ENCODE measurements around the gene ANKS1B. TPM values are rescaled to one million over a fixed set of nuclear protein-coding genes. Genes with fewer than 3 reads are reported as not detected.

The ANKS1B gene
- total RNA-seq, 1 experiment from 2014 or later: 0.54 TPM

GRCh38 chr12:99707883-99708282, 276.9 kb downstream of the ANKS1B start:
- POLR2A ChIA-PET: no interaction called here
- Histone ChIP-seq H3K9me2 (ENCODE audit: insufficient read depth) (no peaks in the 10 kb centered on the region), H3K9me3 (ENCODE audit: control insufficient read depth in 1 of 2, insufficient read depth in 1 of 2, low read depth in 1 of 2, low read length in 2 of 2) (no peaks in the 10 kb centered on the region), H3K4me1 (ENCODE audit: control insufficient read depth in 1 of 2, insufficient read depth in 2 of 2, low read length in 2 of 2) (no peaks in the 10 kb centered on the region), H3K27me3 (ENCODE audit: insufficient read depth, low read length) (no peaks in the 10 kb centered on the region), H3K4me3 (replicated peaks in 1 of 2; ENCODE audit: low read depth in 1 of 2, low read length in 2 of 2) (no peak overlapping the region), H4K20me1 (ENCODE audit: insufficient read depth) (no peaks in the 10 kb centered on the region), H3K9ac (ENCODE audit: low read length) (no peak overlapping the region), H2AFZ (ENCODE audit: low read depth, low read length, poor library complexity, severe bottlenecking) (no peak overlapping the region), H3K27ac (ENCODE audit: low read depth, low read length) (no peak overlapping the region), H3K79me2 (ENCODE audit: insufficient read depth, low read length) (no peaks in the 10 kb centered on the region), H3K4me2 (ENCODE audit: low read length) (no peak overlapping the region), H3K36me3 (ENCODE audit: control insufficient read depth in 1 of 2, insufficient read depth in 2 of 2, low read length in 2 of 2) (no peaks in the 10 kb centered on the region)
- CTCF ChIA-PET: no interaction called here
- TF ChIP-seq RAD21 (IDR thresholded peaks at IDR 0.05; ENCODE audit: low read depth) (no peak), CTCF (IDR thresholded peaks at IDR 0.05 in 2 of 3, conservative IDR thresholded peaks at IDR 0.05 in 1 of 3; ENCODE audit: borderline replicate concordance in 1 of 3, insufficient read depth in 1 of 3, low read depth in 2 of 3, low read length in 2 of 3) (no peak), SIN3A (IDR thresholded peaks at IDR 0.05; ENCODE audit: low read depth) (no peak), POLR2A (IDR thresholded peaks at IDR 0.05; ENCODE audit: borderline replicate concordance, extremely low read depth, insufficient read depth, insufficient read length) (no peak), JUND (IDR thresholded peaks at IDR 0.05) (no peak)
- no TSS peak for BruUV-seq (replicated peaks)
- DNase-seq (ENCODE audit: low read depth, low spot score) (no peak), ATAC-seq (no peak)
- intact Hi-C loops (cut with micrococcal nuclease): no loop called here
- RAD21 ChIA-PET (ENCODE audit: low non-redundant PET in 1 of 2, low total read pairs in 2 of 2, uncharacterized antibody in 2 of 2, unreplicated experiment in 2 of 2): no interaction called here

DNA sequence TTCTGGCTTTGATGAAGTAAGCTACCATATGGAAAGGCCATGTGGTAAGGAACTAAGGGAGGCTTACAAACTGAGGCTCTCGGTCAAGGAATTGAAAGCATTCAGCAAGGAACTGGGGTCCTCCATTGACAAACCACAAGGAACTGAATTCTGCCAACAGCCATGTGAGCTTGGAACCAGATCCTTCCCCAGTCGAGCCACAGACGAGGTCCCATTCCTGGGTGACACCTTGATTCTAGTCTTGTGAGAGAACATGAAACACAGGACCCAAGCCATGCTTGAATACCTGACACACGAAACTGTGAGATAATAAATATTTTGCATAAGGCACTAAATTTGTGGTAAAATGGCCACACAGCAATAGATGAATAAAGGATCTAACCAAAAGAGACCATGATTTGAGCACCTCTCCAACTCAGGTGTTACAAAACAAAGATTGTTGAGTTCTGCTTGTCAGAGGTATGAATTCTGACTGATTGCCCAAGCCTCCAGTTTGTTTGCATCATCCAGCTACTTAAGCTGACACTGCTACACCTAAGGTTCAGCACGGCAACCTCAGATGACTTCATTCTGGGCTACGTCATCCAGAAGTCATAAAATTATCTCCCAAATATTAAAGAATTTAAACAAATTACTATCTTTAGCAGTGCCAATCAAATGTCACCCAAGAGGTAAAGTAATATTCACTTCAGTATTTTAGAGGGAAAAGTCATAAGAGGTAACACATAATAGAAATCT, 277.8 kb downstream of the ANKS1B start:
- no TSS peak for BruUV-seq (replicated peaks)
- no peaks in the 10 kb centered on the region for H4K20me1 ChIP-seq (ENCODE audit: insufficient read depth)
- RAD21 ChIA-PET (ENCODE audit: low non-redundant PET in 1 of 2, low total read pairs in 2 of 2, uncharacterized antibody in 2 of 2, unreplicated experiment in 2 of 2): no interaction called here
- H3K4me1 ChIP-seq (ENCODE audit: control insufficient read depth in 1 of 2, insufficient read depth in 2 of 2, low read length in 2 of 2): no peaks in the 10 kb centered on the region
- ATAC-seq: no peak
- no peaks in the 10 kb centered on the region for H3K9me2 ChIP-seq (ENCODE audit: insufficient read depth)
- no peaks in the 10 kb centered on the region for H3K36me3 ChIP-seq (ENCODE audit: control insufficient read depth in 1 of 2, insufficient read depth in 2 of 2, low read length in 2 of 2)
- POLR2A ChIA-PET: no interaction called here
- H2AFZ ChIP-seq (ENCODE audit: low read depth, low read length, poor library complexity, severe bottlenecking): no peak overlapping the region
- H3K27ac ChIP-seq (ENCODE audit: low read depth, low read length): no peak overlapping the region
- CTCF ChIA-PET: no interaction called here
- H3K9me3 ChIP-seq (ENCODE audit: control insufficient read depth in 1 of 2, insufficient read depth in 1 of 2, low read depth in 1 of 2, low read length in 2 of 2): no peaks in the 10 kb centered on the region
- H3K4me3 ChIP-seq (replicated peaks in 1 of 2; ENCODE audit: low read depth in 1 of 2, low read length in 2 of 2): no peak overlapping the region
- H3K27me3 ChIP-seq (ENCODE audit: insufficient read depth, low read length): no peaks in the 10 kb centered on the region
- H3K79me2 ChIP-seq (ENCODE audit: insufficient read depth, low read length): no peaks in the 10 kb centered on the region
- H3K4me2 ChIP-seq (ENCODE audit: low read length): no peak overlapping the region
- no peak for DNase-seq (ENCODE audit: low read depth, low spot score)
- TF ChIP-seq TCF7L2 (IDR thresholded peaks at IDR 0.05; ENCODE audit: borderline replicate concordance, extremely low read depth, insufficient read depth, insufficient read length) (no peak), FOSL1 (IDR thresholded peaks at IDR 0.05; ENCODE audit: low read depth) (no peak), YY1 (IDR thresholded peaks at IDR 0.05; ENCODE audit: extremely low read depth, insufficient replicate concordance, low read depth, low read length) (no peak), POLR2A (IDR thresholded peaks at IDR 0.05; ENCODE audit: borderline replicate concordance, extremely low read depth, insufficient read depth, insufficient read length) (no peak), CEBPB (IDR thresholded peaks at IDR 0.05; ENCODE audit: low read depth) (peak; percentile 69)
- no peak overlapping the region for H3K9ac ChIP-seq (ENCODE audit: low read length)
- intact Hi-C loops (cut with micrococcal nuclease): no loop called here

All from HCT116 (cell line).